ENCODE data around the gene ALG12.

The ALG12 gene

DNA sequence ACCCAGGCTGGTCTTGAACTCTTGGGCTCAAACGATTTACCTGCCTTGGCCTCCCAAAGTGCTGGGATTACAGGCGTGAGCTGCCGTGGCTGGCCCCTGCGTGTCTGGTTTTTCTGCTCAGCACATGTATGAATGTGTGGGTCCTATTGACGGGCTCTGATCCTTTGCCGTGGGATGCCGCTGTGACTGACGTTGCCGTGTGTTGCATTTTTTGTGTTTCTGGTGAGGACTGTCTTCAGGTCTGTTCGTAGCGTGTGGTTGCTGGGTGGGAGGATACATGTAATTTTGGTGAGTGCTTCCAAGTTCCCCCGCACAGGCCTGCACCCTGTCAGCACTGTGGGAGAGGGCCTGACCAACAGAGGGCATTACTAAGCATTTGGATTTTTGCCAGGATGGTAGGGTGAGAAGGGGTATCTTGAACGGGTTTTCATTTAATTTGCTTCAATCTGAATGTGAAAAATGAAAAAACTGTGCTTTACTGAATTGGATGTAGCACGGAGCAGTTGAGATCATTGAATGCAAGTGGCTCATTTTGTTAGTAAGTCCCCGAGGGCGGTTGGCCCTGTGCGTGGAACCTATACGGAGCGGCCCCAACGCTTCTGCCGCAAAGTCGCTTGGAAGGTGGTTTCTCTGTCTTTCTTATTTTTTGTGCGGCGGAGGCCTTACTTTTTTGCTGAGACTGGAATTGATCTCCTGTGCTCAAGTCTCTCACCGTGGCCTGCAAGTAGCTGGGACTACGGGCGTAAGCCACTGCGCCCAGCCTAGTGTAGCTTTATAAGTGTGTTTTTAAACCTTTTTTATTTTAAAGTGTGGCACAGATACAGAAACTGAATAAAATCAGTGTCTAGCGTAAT, 56.4 kb downstream of the ALG12 start:
- no peak overlapping the region for H3K4me3 ChIP-seq (ENCODE audit: low read length)
- H3K9me2 ChIP-seq (replicated peaks; ENCODE audit: insufficient read depth, low read length), result no peaks in the 10 kb centered on the region
- peaks cover 98% of the 10 kb centered on the region for H3K79me2 ChIP-seq (ENCODE audit: low read length)
- no peaks in the 10 kb centered on the region for H3F3A ChIP-seq (ENCODE audit: insufficient read depth, low read length)
- H3K27ac ChIP-seq (ENCODE audit: low read length), result no peak overlapping the region
- H3K9me3 ChIP-seq (replicated peaks; ENCODE audit: insufficient read depth, low read length), result no peaks in the 10 kb centered on the region
- no peak overlapping the region for H3K9ac ChIP-seq (ENCODE audit: low read length)
- H2AFZ ChIP-seq (ENCODE audit: low read length), result no peak overlapping the region
- DNase-seq, result no peak
- H3K4me1 ChIP-seq (ENCODE audit: low read length), result no peaks in the 10 kb centered on the region
- TF ChIP-seq, protein P1, sequence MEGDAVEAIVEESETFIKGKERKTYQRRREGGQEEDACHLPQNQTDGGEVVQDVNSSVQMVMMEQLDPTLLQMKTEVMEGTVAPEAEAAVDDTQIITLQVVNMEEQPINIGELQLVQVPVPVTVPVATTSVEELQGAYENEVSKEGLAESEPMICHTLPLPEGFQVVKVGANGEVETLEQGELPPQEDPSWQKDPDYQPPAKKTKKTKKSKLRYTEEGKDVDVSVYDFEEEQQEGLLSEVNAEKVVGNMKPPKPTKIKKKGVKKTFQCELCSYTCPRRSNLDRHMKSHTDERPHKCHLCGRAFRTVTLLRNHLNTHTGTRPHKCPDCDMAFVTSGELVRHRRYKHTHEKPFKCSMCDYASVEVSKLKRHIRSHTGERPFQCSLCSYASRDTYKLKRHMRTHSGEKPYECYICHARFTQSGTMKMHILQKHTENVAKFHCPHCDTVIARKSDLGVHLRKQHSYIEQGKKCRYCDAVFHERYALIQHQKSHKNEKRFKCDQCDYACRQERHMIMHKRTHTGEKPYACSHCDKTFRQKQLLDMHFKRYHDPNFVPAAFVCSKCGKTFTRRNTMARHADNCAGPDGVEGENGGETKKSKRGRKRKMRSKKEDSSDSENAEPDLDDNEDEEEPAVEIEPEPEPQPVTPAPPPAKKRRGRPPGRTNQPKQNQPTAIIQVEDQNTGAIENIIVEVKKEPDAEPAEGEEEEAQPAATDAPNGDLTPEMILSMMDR (IDR thresholded peaks at IDR 0.05; ENCODE audit: low read length), result no peak
- TF ChIP-seq EZH2phosphoT487 (IDR thresholded peaks at IDR 0.05; ENCODE audit: low read length), result no peak
- no peak for TF ChIP-seq EZH2 (optimal IDR thresholded peaks at IDR 0.05; ENCODE audit: low read depth, low read length)
- no peaks in the 10 kb centered on the region for H3K27me3 ChIP-seq (replicated peaks; ENCODE audit: insufficient read depth, low read length)
- no peak overlapping the region for H3K4me2 ChIP-seq (ENCODE audit: low read depth, low read length)
- no peaks in the 10 kb centered on the region for H3K36me3 ChIP-seq (replicated peaks; ENCODE audit: insufficient read depth, low read length)
- peaks cover 7% of the 10 kb centered on the region; the same call in 1 of the 2 replicates for H4K20me1 ChIP-seq (ENCODE audit: insufficient read depth, low read length)

DNA sequence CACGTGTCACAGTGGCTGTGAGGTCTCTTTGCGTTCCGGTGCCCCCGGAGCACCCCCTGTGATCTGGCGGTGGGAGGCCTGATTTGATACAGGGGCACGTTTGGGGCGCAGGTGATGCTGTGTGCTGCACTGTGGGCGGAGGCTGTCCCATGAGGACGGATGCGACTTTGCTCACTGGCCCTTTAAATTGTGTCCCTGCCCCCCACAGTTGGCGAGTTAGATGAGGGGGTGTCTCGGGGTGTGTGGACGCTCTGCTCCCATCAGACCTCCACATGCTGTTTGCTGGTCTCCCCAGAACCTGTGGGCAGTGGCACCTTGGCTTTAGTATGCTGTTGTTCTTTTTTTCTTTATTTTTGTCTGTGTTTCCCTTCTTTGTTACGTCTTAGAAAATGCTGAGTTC, 59.4 kb downstream of the ALG12 start:
- peaks cover 10% of the 10 kb centered on the region; the same call in 1 of the 2 replicates for H3K4me1 ChIP-seq (ENCODE audit: low read length)

DNA sequence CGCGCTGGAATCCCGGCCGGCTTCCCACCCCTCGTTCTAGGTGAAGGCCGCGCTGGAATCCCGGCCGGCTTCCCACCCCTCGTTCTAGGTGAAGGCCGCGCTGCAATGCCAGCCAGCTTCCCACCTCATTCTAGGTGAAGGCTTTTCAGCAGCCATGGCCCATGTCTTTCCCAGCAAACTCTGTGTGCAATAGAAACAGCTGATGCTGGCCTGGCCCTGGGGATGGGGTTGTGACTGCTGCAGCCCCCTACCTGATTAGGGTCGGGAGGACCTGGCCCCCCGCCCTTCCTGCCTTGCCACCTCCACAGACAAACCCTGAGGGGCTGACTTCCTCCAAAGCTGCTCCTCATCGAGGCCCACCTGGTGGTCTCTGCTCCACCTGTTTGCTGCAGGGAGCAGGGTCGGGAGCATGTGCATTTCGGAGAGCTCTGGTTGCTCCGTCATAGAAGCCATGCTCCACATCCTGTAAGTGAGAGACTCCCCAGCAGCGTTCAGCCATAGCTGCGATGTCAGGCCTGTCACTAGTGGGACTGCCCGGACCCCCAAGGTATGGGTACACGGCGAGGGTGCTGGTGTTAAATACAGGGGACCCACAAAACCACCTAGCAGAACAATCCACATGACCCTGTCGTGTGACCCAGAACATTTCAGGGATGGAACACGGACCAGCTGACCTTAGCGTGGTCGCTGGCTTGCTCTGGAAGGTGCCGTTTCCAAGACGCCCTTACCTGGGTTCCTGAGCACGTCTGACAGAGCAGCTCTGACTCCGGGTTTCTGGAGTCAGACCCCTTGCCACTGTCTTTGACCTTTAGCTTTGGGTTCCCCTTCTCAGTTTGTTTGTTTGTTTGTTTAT, 61.2 kb downstream of the ALG12 start:
- H3K4me1 ChIP-seq (ENCODE audit: low read length), result peaks cover 10% of the 10 kb centered on the region; the same call in 1 of the 2 replicates
- H3K36me3 ChIP-seq (replicated peaks; ENCODE audit: insufficient read depth, low read length), result no peaks in the 10 kb centered on the region
- no peaks in the 10 kb centered on the region for H3K27me3 ChIP-seq (replicated peaks; ENCODE audit: insufficient read depth, low read length)
- no peak for TF ChIP-seq EZH2 (optimal IDR thresholded peaks at IDR 0.05; ENCODE audit: low read depth, low read length)
- no peak for TF ChIP-seq EZH2phosphoT487 (IDR thresholded peaks at IDR 0.05; ENCODE audit: low read length)
- TF ChIP-seq, protein P1 (IDR thresholded peaks at IDR 0.05; ENCODE audit: low read length), result no peak
- no peak overlapping the region for H3K9ac ChIP-seq (ENCODE audit: low read length)
- H2AFZ ChIP-seq (ENCODE audit: low read length), result no peak overlapping the region
- no peak overlapping the region for H3K4me2 ChIP-seq (ENCODE audit: low read depth, low read length)
- H3F3A ChIP-seq (ENCODE audit: insufficient read depth, low read length), result peaks cover 8% of the 10 kb centered on the region
- H3K9me2 ChIP-seq (replicated peaks; ENCODE audit: insufficient read depth, low read length), result no peaks in the 10 kb centered on the region
- peaks cover 77% of the 10 kb centered on the region for H3K79me2 ChIP-seq (ENCODE audit: low read length)
- H4K20me1 ChIP-seq (ENCODE audit: insufficient read depth, low read length), result peaks cover 8% of the 10 kb centered on the region; the same call in 1 of the 2 replicates
- no peak overlapping the region for H3K4me3 ChIP-seq (ENCODE audit: low read length)
- H3K9me3 ChIP-seq (replicated peaks; ENCODE audit: insufficient read depth, low read length), result no peaks in the 10 kb centered on the region
- no peak for DNase-seq
- H3K27ac ChIP-seq (ENCODE audit: low read length), result no peak overlapping the region

More for the DNA sequence above, 59.4 kb downstream of the ALG12 start:
- Histone ChIP-seq H3K27ac (ENCODE audit: low read length) (no peak overlapping the region), H2AFZ (ENCODE audit: low read length) (no peak overlapping the region), H3K9me3 (replicated peaks; ENCODE audit: insufficient read depth, low read length) (no peaks in the 10 kb centered on the region), H3K27me3 (replicated peaks; ENCODE audit: insufficient read depth, low read length) (no peaks in the 10 kb centered on the region), H3K4me3 (ENCODE audit: low read length) (no peak overlapping the region), H3K4me2 (ENCODE audit: low read depth, low read length) (no peak overlapping the region), H3K9ac (ENCODE audit: low read length) (no peak overlapping the region), H3K79me2 (ENCODE audit: low read length) (peaks cover 96% of the 10 kb centered on the region), H3F3A (ENCODE audit: insufficient read depth, low read length) (no peaks in the 10 kb centered on the region), H4K20me1 (ENCODE audit: insufficient read depth, low read length) (peaks cover 8% of the 10 kb centered on the region; the same call in 1 of the 2 replicates), H3K36me3 (replicated peaks; ENCODE audit: insufficient read depth, low read length) (no peaks in the 10 kb centered on the region), H3K9me2 (replicated peaks; ENCODE audit: insufficient read depth, low read length) (no peaks in the 10 kb centered on the region)
- no peak for DNase-seq
- TF ChIP-seq EZH2 (optimal IDR thresholded peaks at IDR 0.05; ENCODE audit: low read depth, low read length) (no peak), EZH2phosphoT487 (IDR thresholded peaks at IDR 0.05; ENCODE audit: low read length) (no peak)
- TF ChIP-seq, protein P1 (IDR thresholded peaks at IDR 0.05; ENCODE audit: low read length), result no peak
